Measurements from ENCODE around the gene C16orf78. TPM values are rescaled to one million over a fixed set of nuclear protein-coding genes. Genes with fewer than 3 reads are reported as not detected.

Gene C16orf78
- not detected for total RNA-seq

- Histone ChIP-seq H3K36me3 (no peaks in the 10 kb centered on the region), H3K27ac (no peak within 1 kb of the TSS), H3K9me3 (no peaks in the 10 kb centered on the region), H3K27me3 (no peaks in the 10 kb centered on the region), H3K4me1 (no peaks in the 10 kb centered on the region), H3K4me3 (replicated peaks in 1 of 3) (no peak within 1 kb of the TSS)
- TF ChIP-seq POLR2A (IDR thresholded peaks at IDR 0.05) (no peak), CTCF (IDR thresholded peaks at IDR 0.05) (no peak)
- intact Hi-C loops (cut with DNase I), result no loop called here
- 82 to 93% methylated on average over 4 of the region's 4 CpGs for WGBS, 2 donors
- no peak for DNase-seq
These were observed at the start of gene C16orf78 for GRCh38 chr16:49373504-49373903. TSS of gene C16orf78 (plus strand) at chr16:49373804. CDS start at chr16:49373940, 136 bp downstream.

- 89 to 95% methylated on average over 9 of the region's 9 CpGs for WGBS, 2 donors
- H3K9me3 ChIP-seq, result no peaks in the 10 kb centered on the region
- H3K27ac ChIP-seq, result no peak overlapping the region
- TF ChIP-seq CTCF (IDR thresholded peaks at IDR 0.05), result no peak
- TF ChIP-seq POLR2A (IDR thresholded peaks at IDR 0.05), result no peak
- H3K4me3 ChIP-seq (replicated peaks in 1 of 3), result no peak overlapping the region
- DNase-seq, result no peak
- intact Hi-C loops (cut with DNase I), result no loop called here
- H3K36me3 ChIP-seq, result no peaks in the 10 kb centered on the region
- peaks cover 3 to 6% of the 10 kb centered on the region in 2 donors for H3K4me1 ChIP-seq
- H3K27me3 ChIP-seq, result no peaks in the 10 kb centered on the region
These were observed 48.9 kb upstream of the C16orf78 start for GRCh38 chr16:49324703-49325102.

- 86 to 88% methylated on average over 3 to 4 of the region's 4 CpGs for WGBS, 2 donors
- Histone ChIP-seq H3K4me1 (peaks cover 13 to 16% of the 10 kb centered on the region in 2 donors), H3K9me3 (no peaks in the 10 kb centered on the region), H3K27ac (no peak overlapping the region), H3K36me3 (no peaks in the 10 kb centered on the region), H3K27me3 (no peaks in the 10 kb centered on the region), H3K4me3 (replicated peaks in 1 of 3) (no peak overlapping the region)
- intact Hi-C loops (cut with DNase I), result no loop called here
- no peak for TF ChIP-seq CTCF (IDR thresholded peaks at IDR 0.05)
- no peak for TF ChIP-seq POLR2A (IDR thresholded peaks at IDR 0.05)
- no peak for DNase-seq
These were observed 46.1 kb upstream of the C16orf78 start for GRCh38 chr16:49327466-49327865.

- Histone ChIP-seq H3K27me3 (no peaks in the 10 kb centered on the region), H3K9me3 (no peaks in the 10 kb centered on the region), H3K4me3 (replicated peaks in 1 of 3) (no peak overlapping the region), H3K4me1 (peaks cover 19 to 24% of the 10 kb centered on the region in 2 donors), H3K36me3 (no peaks in the 10 kb centered on the region), H3K27ac (no peak overlapping the region)
- no peak for DNase-seq
- intact Hi-C loops (cut with DNase I), result no loop called here
- 81 to 87% methylated on average over 4 of the region's 4 CpGs for WGBS, 2 donors
- TF ChIP-seq POLR2A (IDR thresholded peaks at IDR 0.05) (no peak), CTCF (IDR thresholded peaks at IDR 0.05) (no peak)
These were observed 45.3 kb upstream of the C16orf78 start for GRCh38 chr16:49328325-49328724.

GRCh38 chr16:49330562-49331201, 42.9 kb upstream of the C16orf78 start:
- DNase-seq, result no peak
- 74 to 80% methylated on average over 9 of the region's 9 CpGs for WGBS, 2 donors
- no peak overlapping the region for H3K4me3 ChIP-seq (replicated peaks in 1 of 3)
- no peaks in the 10 kb centered on the region for H3K27me3 ChIP-seq
- no peak for TF ChIP-seq POLR2A (IDR thresholded peaks at IDR 0.05)
- TF ChIP-seq CTCF (IDR thresholded peaks at IDR 0.05), result no peak
- H3K9me3 ChIP-seq, result no peaks in the 10 kb centered on the region
- intact Hi-C loops (cut with DNase I), result no loop called here
- H3K4me1 ChIP-seq, result peaks cover 21 to 26% of the 10 kb centered on the region in 2 donors
- H3K27ac ChIP-seq, result no peak overlapping the region
- no peaks in the 10 kb centered on the region for H3K36me3 ChIP-seq
